ENCODE data around the gene CCDC70. TPM values are rescaled to one million over a fixed set of nuclear protein-coding genes. Genes with fewer than 3 reads are reported as not detected.

The CCDC70 gene
- total and polyA plus RNA-seq, 8 donors: not detected

DNA sequence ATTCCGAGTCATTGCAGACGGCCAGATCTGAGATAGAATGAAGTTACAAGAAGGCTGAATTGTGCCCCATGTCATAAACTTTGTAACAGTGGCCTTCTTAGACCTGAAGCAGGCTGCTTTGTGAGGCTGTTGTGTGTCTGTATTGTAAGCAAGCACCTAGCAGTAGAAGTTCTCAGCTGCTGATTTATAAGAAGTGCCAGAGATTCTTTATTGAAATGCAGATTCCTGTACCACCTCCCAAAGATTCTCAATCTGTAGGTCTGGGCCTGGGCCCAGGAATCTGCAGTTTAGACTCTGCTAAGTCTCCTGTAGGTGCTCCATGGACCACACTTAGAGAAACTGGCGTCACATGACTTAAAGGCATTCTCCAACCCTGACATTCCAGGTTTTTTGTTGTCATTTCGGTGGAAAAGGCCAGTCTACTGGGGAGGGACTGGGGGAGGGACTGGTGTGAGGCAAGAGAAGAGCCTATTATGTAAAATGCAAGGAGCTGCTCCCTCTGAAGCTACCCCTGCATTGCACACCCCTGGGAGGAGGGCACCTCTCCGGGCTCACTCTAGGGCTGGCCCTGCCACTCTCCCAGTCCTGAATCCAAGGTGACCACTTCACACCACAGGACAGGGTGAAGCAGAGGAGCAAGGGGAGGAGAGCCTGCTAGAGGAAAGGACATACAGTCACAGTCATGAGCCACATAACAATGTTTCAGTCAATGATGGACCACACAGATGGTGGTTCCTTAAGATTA is 16.0 kb upstream of the CCDC70 start:
- Histone ChIP-seq H3K36me3 (no peaks in the 10 kb centered on the region), H3K9me3 (no peaks in the 10 kb centered on the region), H3K27me3 (no peaks in the 10 kb centered on the region), H3K4me3 (peak overlapping the region in 1 of 4 donors; percentile 34), H3K27ac (no peak overlapping the region), H3K4me1 (no peaks in the 10 kb centered on the region)
- ATAC-seq: peak in 3 of 4 donors; percentile 40 to 46 (median 42)
- intact Hi-C loops (cut with DNase I): no loop called here
- FAIRE-seq: no peak
- WGBS, 2 donors: 30 to 55% methylated on average over 5 of the region's 5 CpGs
- DNase-seq: no peak
- TF ChIP-seq, protein P1, sequence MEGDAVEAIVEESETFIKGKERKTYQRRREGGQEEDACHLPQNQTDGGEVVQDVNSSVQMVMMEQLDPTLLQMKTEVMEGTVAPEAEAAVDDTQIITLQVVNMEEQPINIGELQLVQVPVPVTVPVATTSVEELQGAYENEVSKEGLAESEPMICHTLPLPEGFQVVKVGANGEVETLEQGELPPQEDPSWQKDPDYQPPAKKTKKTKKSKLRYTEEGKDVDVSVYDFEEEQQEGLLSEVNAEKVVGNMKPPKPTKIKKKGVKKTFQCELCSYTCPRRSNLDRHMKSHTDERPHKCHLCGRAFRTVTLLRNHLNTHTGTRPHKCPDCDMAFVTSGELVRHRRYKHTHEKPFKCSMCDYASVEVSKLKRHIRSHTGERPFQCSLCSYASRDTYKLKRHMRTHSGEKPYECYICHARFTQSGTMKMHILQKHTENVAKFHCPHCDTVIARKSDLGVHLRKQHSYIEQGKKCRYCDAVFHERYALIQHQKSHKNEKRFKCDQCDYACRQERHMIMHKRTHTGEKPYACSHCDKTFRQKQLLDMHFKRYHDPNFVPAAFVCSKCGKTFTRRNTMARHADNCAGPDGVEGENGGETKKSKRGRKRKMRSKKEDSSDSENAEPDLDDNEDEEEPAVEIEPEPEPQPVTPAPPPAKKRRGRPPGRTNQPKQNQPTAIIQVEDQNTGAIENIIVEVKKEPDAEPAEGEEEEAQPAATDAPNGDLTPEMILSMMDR (IDR thresholded peaks at IDR 0.05): no peak

DNA sequence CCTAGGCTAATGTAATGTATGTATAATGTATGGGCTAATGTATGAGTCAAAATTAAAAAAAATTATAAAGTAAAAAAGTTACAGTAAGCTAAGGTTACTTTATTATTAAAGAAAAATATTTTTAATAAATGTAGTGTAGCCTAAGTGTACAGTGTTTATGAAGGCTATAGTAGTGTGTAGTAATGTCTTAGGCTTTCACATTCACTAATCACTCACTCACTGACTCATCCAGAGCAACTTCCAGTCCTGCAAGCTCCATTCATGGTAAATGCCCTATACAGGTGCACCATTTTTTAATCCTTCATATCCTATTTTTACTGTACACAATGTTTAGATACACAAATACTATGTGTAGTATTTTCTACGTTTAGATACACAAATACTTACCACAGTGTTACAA is 15.0 kb upstream of the CCDC70 start:
- Histone ChIP-seq H3K27ac (no peak overlapping the region), H3K36me3 (no peaks in the 10 kb centered on the region), H3K4me1 (no peaks in the 10 kb centered on the region), H3K4me3 (no peak overlapping the region), H3K9me3 (no peaks in the 10 kb centered on the region), H3K27me3 (no peaks in the 10 kb centered on the region)
- intact Hi-C loops (cut with DNase I): no loop called here
- 60 to 77% methylated on average over 1 of the region's 1 CpG for WGBS, 2 donors
- TF ChIP-seq, protein P1 (IDR thresholded peaks at IDR 0.05): no peak
- FAIRE-seq (no peak), ATAC-seq (no peak), DNase-seq (no peak)

- Histone ChIP-seq H3K9me3 (no peaks in the 10 kb centered on the region), H3K27me3 (no peaks in the 10 kb centered on the region), H3K27ac (no peak overlapping the region), H3K36me3 (no peaks in the 10 kb centered on the region), H3K4me3 (no peak overlapping the region), H3K4me1 (no peaks in the 10 kb centered on the region)
- ATAC-seq (no peak), FAIRE-seq (no peak), DNase-seq (no peak)
- TF ChIP-seq, protein P1 (IDR thresholded peaks at IDR 0.05): no peak
- intact Hi-C loops (cut with DNase I): no loop called here
- WGBS, 2 donors: 38 to 60% methylated on average over 4 of the region's 4 CpGs
These were observed 13.1 kb upstream of the CCDC70 start for GRCh38 chr13:51848674-51849073.

GRCh38 chr13:51849145-51850101 is 12.3 kb upstream of the CCDC70 start:
- intact Hi-C loops (cut with DNase I): no loop called here
- no peak overlapping the region for H3K27ac ChIP-seq
- WGBS, 2 donors: 63 to 65% methylated on average over 21 of the region's 21 CpGs
- no peaks in the 10 kb centered on the region for H3K36me3 ChIP-seq
- TF ChIP-seq, protein P1 (IDR thresholded peaks at IDR 0.05): peak in 2 of 4 donors; percentile 15 to 16
- ATAC-seq (peak in 1 of 4 donors; percentile 34), FAIRE-seq (no peak), DNase-seq (no peak)
- no peaks in the 10 kb centered on the region for H3K9me3 ChIP-seq
- H3K27me3 ChIP-seq: no peaks in the 10 kb centered on the region
- no peak overlapping the region for H3K4me3 ChIP-seq
- no peaks in the 10 kb centered on the region for H3K4me1 ChIP-seq
